Effector memory CD8-positive, alpha-beta T cell (primary cell): Measurements from ENCODE around the gene LRRC71.

Source experiments
- ATAC-seq: fragments of 150-1000 bp; cut with Tn5 transposase; replicated peaks from 2 replicates; pipeline ENCODE4 v1.10.0; 2021; ENCODE audit warnings: mild to moderate bottlenecking, moderate library complexity
- DNase-seq, 3 experiments: peaks; one replicate each; pipeline ENCODE4 v3.0.0; 2021
- H3K27ac Mint-ChIP-seq, 2 donors: one replicate each; pipeline ENCODE4 v1.8.0; 2022; ENCODE audit warnings: mild to moderate bottlenecking in 2 of 2, mixed read lengths in 2 of 2, moderate library complexity in 2 of 2
- H3K27me3 Mint-ChIP-seq, 2 donors: one replicate each; pipeline ENCODE4 v1.8.0; 2022; ENCODE audit warnings: mixed read lengths in 2 of 2
- H3K36me3 Mint-ChIP-seq: one replicate; pipeline ENCODE4 v1.8.0; 2022; ENCODE audit warnings: mild to moderate bottlenecking, moderate library complexity, mixed read lengths; ENCODE audit not compliant: insufficient read depth
- H3K4me1 Mint-ChIP-seq, 2 donors: one replicate each; pipeline ENCODE4 v1.8.0; 2022; ENCODE audit warnings: low read depth in 2 of 2, mixed read lengths in 2 of 2
- H3K4me3 Mint-ChIP-seq, 2 donors: one replicate each; pipeline ENCODE4 v1.8.0; 2022; ENCODE audit warnings: mild to moderate bottlenecking in 2 of 2, mixed read lengths in 2 of 2, moderate library complexity in 2 of 2
- H3K9me3 Mint-ChIP-seq, 2 donors: one replicate each; pipeline ENCODE4 v1.8.0; 2022; ENCODE audit warnings: mixed read lengths in 2 of 2

Gene LRRC71

GRCh38 chr1:156884560-156885184 is 35.8 kb upstream of the LRRC71 start:
- Mint-ChIP-seq H3K9me3 (no peaks in the 10 kb centered on the region), H3K27ac (no peak overlapping the region), H3K27me3 (peaks cover 65 to 89% of the 10 kb centered on the region in 2 donors), H3K4me3 (no peak overlapping the region), H3K36me3 (no peaks in the 10 kb centered on the region), H3K4me1 (no peaks in the 10 kb centered on the region)
- ATAC-seq (no peak), DNase-seq (no peak)

GRCh38 chr1:156885314-156885713 is 35.1 kb upstream of the LRRC71 start:
- Mint-ChIP-seq H3K27ac (no peak overlapping the region), H3K4me3 (no peak overlapping the region), H3K4me1 (peaks cover 1 to 2% of the 10 kb centered on the region in 2 donors), H3K9me3 (no peaks in the 10 kb centered on the region), H3K27me3 (peaks cover 67 to 83% of the 10 kb centered on the region in 2 donors), H3K36me3 (no peaks in the 10 kb centered on the region)
- DNase-seq: no peak
- no peak for ATAC-seq

- Mint-ChIP-seq H3K36me3 (no peaks in the 10 kb centered on the region), H3K9me3 (no peaks in the 10 kb centered on the region), H3K27me3 (peaks cover 63 to 82% of the 10 kb centered on the region in 2 donors), H3K27ac (no peak overlapping the region), H3K4me1 (peaks cover 2 to 4% of the 10 kb centered on the region in 2 donors), H3K4me3 (no peak overlapping the region)
- DNase-seq (no peak), ATAC-seq (no peak)
These were observed 34.5 kb upstream of the LRRC71 start for GRCh38 chr1:156885880-156886355.

GRCh38 chr1:156886583-156887281 is 33.7 kb upstream of the LRRC71 start:
- H3K27me3 Mint-ChIP-seq: peaks cover 63 to 82% of the 10 kb centered on the region in 2 donors
- no peak overlapping the region for H3K4me3 Mint-ChIP-seq
- no peaks in the 10 kb centered on the region for H3K9me3 Mint-ChIP-seq
- no peak for DNase-seq
- ATAC-seq: no peak
- peaks cover 3 to 4% of the 10 kb centered on the region in 2 donors for H3K4me1 Mint-ChIP-seq
- H3K36me3 Mint-ChIP-seq: no peaks in the 10 kb centered on the region
- no peak overlapping the region for H3K27ac Mint-ChIP-seq

GRCh38 chr1:156887317-156887716 is 33.1 kb upstream of the LRRC71 start:
- no peak for DNase-seq
- Mint-ChIP-seq H3K36me3 (no peaks in the 10 kb centered on the region), H3K27me3 (peaks cover 60 to 81% of the 10 kb centered on the region in 2 donors), H3K4me1 (peaks cover 4 to 5% of the 10 kb centered on the region in 2 donors), H3K27ac (no peak overlapping the region), H3K9me3 (no peaks in the 10 kb centered on the region), H3K4me3 (no peak overlapping the region)
- no peak for ATAC-seq

- Mint-ChIP-seq H3K27me3 (peaks cover 59 to 80% of the 10 kb centered on the region in 2 donors), H3K4me1 (peaks cover 4 to 7% of the 10 kb centered on the region in 2 donors), H3K9me3 (no peaks in the 10 kb centered on the region)
These were observed 32.7 kb upstream of the LRRC71 start for GRCh38 chr1:156887734-156888133.

GRCh38 chr1:156889802-156890580 is 30.4 kb upstream of the LRRC71 start:
- H3K9me3 Mint-ChIP-seq: no peaks in the 10 kb centered on the region
- H3K4me1 Mint-ChIP-seq: peaks cover 4 to 7% of the 10 kb centered on the region in 2 donors
- H3K27me3 Mint-ChIP-seq: peaks cover 52 to 83% of the 10 kb centered on the region in 2 donors
- H3K4me3 Mint-ChIP-seq: no peak overlapping the region
- H3K36me3 Mint-ChIP-seq: no peaks in the 10 kb centered on the region
- ATAC-seq (no peak), DNase-seq (peak; percentile 36 to 39 (median 39))
- H3K27ac Mint-ChIP-seq: peak overlapping the region in 1 of 2 donors; percentile 68

More at GRCh38 chr1:156887734-156888133, 32.7 kb upstream of the LRRC71 start:
- Mint-ChIP-seq H3K27ac (no peak overlapping the region), H3K36me3 (no peaks in the 10 kb centered on the region), H3K4me3 (no peak overlapping the region)
- no peak for DNase-seq
- no peak for ATAC-seq

- H3K27me3 Mint-ChIP-seq: peaks cover 63 to 88% of the 10 kb centered on the region in 2 donors
- H3K36me3 Mint-ChIP-seq: no peaks in the 10 kb centered on the region
- peak overlapping the region; percentile 64 to 71 for H3K4me3 Mint-ChIP-seq
- DNase-seq (peak; percentile 77 to 79 (median 77)), ATAC-seq (peak; percentile 98)
- H3K4me1 Mint-ChIP-seq: peaks cover 4 to 7% of the 10 kb centered on the region in 2 donors
- no peaks in the 10 kb centered on the region for H3K9me3 Mint-ChIP-seq
- no peak overlapping the region for H3K27ac Mint-ChIP-seq
These were observed 28.0 kb upstream of the LRRC71 start for GRCh38 chr1:156892190-156893047.

GRCh38 chr1:156893048-156893953 is 27.1 kb upstream of the LRRC71 start, which contains the start of gene PEAR1:
TSS of gene PEAR1 (plus strand) at chr1:156893718. CDS start at chr1:156903927, 10,209 bp downstream.
- H3K27me3 Mint-ChIP-seq: peaks cover 64 to 88% of the 10 kb centered on the region in 2 donors
- no peak within 1 kb of the TSS for H3K27ac Mint-ChIP-seq
- no peak for DNase-seq
- H3K36me3 Mint-ChIP-seq: no peaks in the 10 kb centered on the region
- no peaks in the 10 kb centered on the region for H3K9me3 Mint-ChIP-seq
- H3K4me3 Mint-ChIP-seq: peak within 1 kb of the TSS; percentile 64 to 71
- H3K4me1 Mint-ChIP-seq: peaks cover 5 to 10% of the 10 kb centered on the region in 2 donors
- ATAC-seq: no peak

GRCh38 chr1:156894001-156894400 is 26.4 kb upstream of the LRRC71 start:
- DNase-seq: no peak
- H3K9me3 Mint-ChIP-seq: no peaks in the 10 kb centered on the region
- H3K4me3 Mint-ChIP-seq: no peak overlapping the region
- no peak overlapping the region for H3K27ac Mint-ChIP-seq
- H3K27me3 Mint-ChIP-seq: peaks cover 65 to 88% of the 10 kb centered on the region in 2 donors
- H3K4me1 Mint-ChIP-seq: peaks cover 9 to 12% of the 10 kb centered on the region in 2 donors
- no peak for ATAC-seq
- H3K36me3 Mint-ChIP-seq: no peaks in the 10 kb centered on the region

- Mint-ChIP-seq H3K9me3 (no peaks in the 10 kb centered on the region), H3K4me1 (peaks cover 9 to 12% of the 10 kb centered on the region in 2 donors), H3K27me3 (peaks cover 68 to 93% of the 10 kb centered on the region in 2 donors), H3K4me3 (no peak overlapping the region), H3K27ac (no peak overlapping the region), H3K36me3 (no peaks in the 10 kb centered on the region)
- no peak for DNase-seq
- ATAC-seq: no peak
These were observed 25.5 kb upstream of the LRRC71 start for GRCh38 chr1:156894711-156895454.
